ENCODE measurements around the gene OPCML. TPM values are rescaled to one million over a fixed set of nuclear protein-coding genes. Genes with fewer than 3 reads are reported as not detected.

The OPCML gene
- polyA plus RNA-seq, 1 donor from 2014 or later: 11.6 TPM

- H3K4me3 ChIP-seq (ENCODE audit: low read length): no peak overlapping the region
- TF ChIP-seq REST (IDR thresholded peaks at IDR 0.05; ENCODE audit: borderline replicate concordance) (no peak), EZH2 (IDR thresholded peaks at IDR 0.05; ENCODE audit: borderline replicate concordance, insufficient read depth, low read length, poor library complexity, severe bottlenecking) (no peak), RAD21 (conservative IDR thresholded peaks at IDR 0.05) (no peak)
- no peaks in the 10 kb centered on the region for H3K36me3 ChIP-seq (ENCODE audit: insufficient read depth, low read length)
- no peaks in the 10 kb centered on the region for H3F3A ChIP-seq (ENCODE audit: insufficient read depth, low read length, poor library complexity, severe bottlenecking)
- H3K9me3 ChIP-seq (ENCODE audit: low read length): no peaks in the 10 kb centered on the region
- no peaks in the 10 kb centered on the region for H3K27me3 ChIP-seq (ENCODE audit: insufficient read depth, low read depth, low read length)
- H2AFZ ChIP-seq (ENCODE audit: low read depth, low read length): no peak overlapping the region
- no peaks in the 10 kb centered on the region for H4K20me1 ChIP-seq (ENCODE audit: insufficient read depth)
- no peaks in the 10 kb centered on the region for H3K79me2 ChIP-seq (replicated peaks; ENCODE audit: insufficient read depth, low read length)
- H3K9me2 ChIP-seq (ENCODE audit: insufficient read depth, low read length): no peaks in the 10 kb centered on the region
- H3K27ac ChIP-seq (ENCODE audit: low read length): no peak overlapping the region
- no peak overlapping the region for H3K9ac ChIP-seq (ENCODE audit: low read length)
- no peak overlapping the region for H3K4me2 ChIP-seq (ENCODE audit: low read length)
Observed at GRCh38 chr11:133019545-133020371, 512.5 kb downstream of the OPCML start.

GRCh38 chr11:133015457-133015856 is 516.8 kb downstream of the OPCML start:
- no peak overlapping the region for H3K9ac ChIP-seq (ENCODE audit: low read length)
- TF ChIP-seq SMC3 (conservative IDR thresholded peaks at IDR 0.05; ENCODE audit: poor library complexity): no peak
- no peak for TF ChIP-seq EP300 (conservative IDR thresholded peaks at IDR 0.05; ENCODE audit: poor library complexity, severe bottlenecking)
- TF ChIP-seq MXI1 (conservative IDR thresholded peaks at IDR 0.05; ENCODE audit: poor library complexity, severe bottlenecking): no peak
- TF ChIP-seq RAD21 (conservative IDR thresholded peaks at IDR 0.05): no peak
- no peak for TF ChIP-seq POLR2AphosphoS5 (IDR thresholded peaks at IDR 0.05)
- no peak for TF ChIP-seq EZH2 (IDR thresholded peaks at IDR 0.05; ENCODE audit: borderline replicate concordance, insufficient read depth, low read length, poor library complexity, severe bottlenecking)
- no peak for TF ChIP-seq REST (IDR thresholded peaks at IDR 0.05; ENCODE audit: borderline replicate concordance)
- no peak for TF ChIP-seq CTCF (IDR thresholded peaks at IDR 0.05; ENCODE audit: poor library complexity, severe bottlenecking)
- TF ChIP-seq TAF1 (IDR thresholded peaks at IDR 0.05; ENCODE audit: low read depth): no peak
- H3K36me3 ChIP-seq (ENCODE audit: insufficient read depth, low read length): no peaks in the 10 kb centered on the region
- H3K79me2 ChIP-seq (replicated peaks; ENCODE audit: insufficient read depth, low read length): no peaks in the 10 kb centered on the region
- H3K9me2 ChIP-seq (ENCODE audit: insufficient read depth, low read length): no peaks in the 10 kb centered on the region
- no peaks in the 10 kb centered on the region for H3F3A ChIP-seq (ENCODE audit: insufficient read depth, low read length, poor library complexity, severe bottlenecking)
- H3K4me2 ChIP-seq (ENCODE audit: low read length): no peak overlapping the region
- H4K20me1 ChIP-seq (ENCODE audit: insufficient read depth): no peaks in the 10 kb centered on the region
- no peaks in the 10 kb centered on the region for H3K27me3 ChIP-seq (ENCODE audit: insufficient read depth, low read depth, low read length)
- H3K27ac ChIP-seq (ENCODE audit: low read length): no peak overlapping the region
- no peak overlapping the region for H2AFZ ChIP-seq (ENCODE audit: low read depth, low read length)
- no peak overlapping the region for H3K4me3 ChIP-seq (ENCODE audit: low read length)
- no peaks in the 10 kb centered on the region for H3K9me3 ChIP-seq (ENCODE audit: low read length)
